K562 (cell line): ENCODE data around the gene TUBB1. TPM values are rescaled to one million over a fixed set of nuclear protein-coding genes. Genes with fewer than 3 reads are reported as not detected.
A peak's percentile ranks its signal among the peaks of the same experiment; 100 is the strongest.

Source experiments
- ATF3 ChIP-seq, 2 experiments: fragments of 450-650 bp in 1 of 2; sonication (generic) in 1 of 2; formaldehyde crosslinking in 1 of 2; IDR thresholded peaks in 1 of 2; conservative IDR thresholded peaks in 1 of 2; 2 replicates each; pipeline versions ENCODE4 v1.6.1 to v1.8.1; 2016 to 2023; ENCODE audit warnings: mild to moderate bottlenecking in 2 of 2, moderate library complexity in 2 of 2, inconsistent platforms in 1 of 2, missing genetic modification reagents in 1 of 2
- CREB3 ChIP-seq: fragments of 450-650 bp; conservative IDR thresholded peaks from 2 replicates; pipeline ENCODE4 v1.6.1; 2016; ENCODE audit warnings: missing genetic modification characterization, low read depth, mild to moderate bottlenecking, missing compliant biosample characterization, moderate library complexity
- POLR2AphosphoS2 ChIP-seq: IDR thresholded peaks from 2 replicates; pipeline ENCODE4 v1.6.1; 2012; ENCODE audit warnings: low read length, improper control_type of control experiment
- SMARCA4 ChIP-seq: fragments of 450-650 bp; IDR thresholded peaks from 2 replicates; pipeline ENCODE4 v1.6.1; 2016
- THAP12 ChIP-seq: fragments of 250-450 bp; sonication (Bioruptor Pico); IDR thresholded peaks from 2 replicates; pipeline ENCODE4 v1.9.0; 2021; ENCODE audit warnings: mild to moderate bottlenecking, inconsistent platforms
- THRA ChIP-seq: fragments of 450-650 bp; IDR thresholded peaks from 2 replicates; pipeline ENCODE4 v1.6.1; 2017; ENCODE audit warnings: mild to moderate bottlenecking, moderate library complexity
- TRIM28 ChIP-seq: fragments of 450-650 bp; IDR thresholded peaks from 2 replicates; pipeline ENCODE4 v1.6.1; 2017
- ZBTB40 ChIP-seq, 2 experiments: fragments of 450-650 bp in 1 of 2; sonication (generic) in 1 of 2; formaldehyde crosslinking in 1 of 2; IDR thresholded peaks; 2 replicates each; pipeline versions ENCODE4 v1.7.1 to v1.9.0; 2016 to 2022; ENCODE audit warnings: inconsistent platforms in 1 of 2, mild to moderate bottlenecking in 1 of 2, missing genetic modification reagents in 1 of 2
- ZBTB7A ChIP-seq: IDR thresholded peaks from 2 replicates; pipeline ENCODE4 v1.6.1; 2011; ENCODE audit warnings: low read depth, mild to moderate bottlenecking, low read length, moderate library complexity, borderline replicate concordance; ENCODE audit not compliant: control insufficient read depth
- ZC3H4 ChIP-seq: sonication (generic); formaldehyde crosslinking; IDR thresholded peaks from 2 replicates; pipeline ENCODE4 v1.9.0; 2021; ENCODE audit warnings: missing genetic modification reagents, borderline replicate concordance
- ZNF436 ChIP-seq: fragments of 250-450, 450-650 bp; sonication (Bioruptor Pico); formaldehyde crosslinking; IDR thresholded peaks from 2 replicates; pipeline ENCODE4 v1.7.0; 2020; ENCODE audit warnings: mild to moderate bottlenecking
- polyA plus RNA-seq, 8 experiments: library from polyadenylated mRNA; depleted of rRNA in 4 of 8; stranded (reverse) in 5 of 8; unstranded in 3 of 8; fragments of >200 nt; fragmentation: Nextera tagmentation in 2 of 8; fragmentation: Illumina TruSeq in 1 of 8; extraction: Ambion mirVana in 2 of 8; extraction: Trizol in 1 of 8; gene quantifications; 2 replicates each; pipeline versions ENCODE4 v1.2.1 to v1.2.3, GENCODE V29; 2011 to 2014; ENCODE audit warnings: inconsistent platforms in 1 of 8, missing spikeins in 1 of 8
- total RNA-seq, 7 experiments: library from RNA; depleted of rRNA in 6 of 7; stranded (reverse); fragments of >200 nt in 6 of 7; fragmentation: Illumina TruSeq in 2 of 7; extraction: Trizol in 2 of 7; gene quantifications; 2 replicates each; pipeline versions ENCODE4 v1.2.1 to v1.2.3, GENCODE V29; 2011 to 2021; ENCODE audit warnings: low replicate concordance in 1 of 7

TUBB1 gene
- total and polyA plus RNA-seq, 9 of the 15 experiments (the other 6 are each of a cell fraction or from before 2014, with no cell fraction given) = 1.5 to 3.9 (median 2.4) TPM

- TF ChIP-seq ATF3 (IDR thresholded peaks at IDR 0.05) = no peak
- TF ChIP-seq ATF3 (CRISPR knock-in tag; conservative IDR thresholded peaks at IDR 0.05) = no peak
- no peak for TF ChIP-seq CREB3 (tag)
- TF ChIP-seq ZC3H4 (CRISPR knock-in tag) = 0 out of 2 replicates have a peak, but pooled peaks have one; percentile 11
- no peak for TF ChIP-seq THAP12
- TF ChIP-seq ZBTB7A = peak; percentile 4; the same call in 1 of the 2 replicates
- TF ChIP-seq THRA = no peak
- no peak for TF ChIP-seq SMARCA4
- TF ChIP-seq ZNF436 = no peak
- no peak for TF ChIP-seq POLR2AphosphoS2
- TF ChIP-seq TRIM28 = no peak
- 0 out of 2 replicates have a peak, but pooled peaks have one; percentile 27 for TF ChIP-seq ZBTB40 (IDR thresholded peaks at IDR 0.05)
- no peak for TF ChIP-seq ZBTB40 (CRISPR knock-in tag; IDR thresholded peaks at IDR 0.05)
Observed at GRCh38 chr20:59006167-59006863, 12.9 kb upstream of the TUBB1 start (continued).
